HUES48 (cell line): ENCODE data around the gene NCKAP5.
A peak's percentile ranks its signal among the peaks of the same experiment; 100 is the strongest.

Source experiments
- H3K27ac ChIP-seq: one replicate; pipeline ENCODE4 v1.7.0; 2013; ENCODE audit warnings: low read depth, low read length, inconsistent platforms
- H3K27me3 ChIP-seq: 2 replicates; pipeline ENCODE4 v1.6.1; 2013; ENCODE audit warnings: mild to moderate bottlenecking, low read length; ENCODE audit not compliant: control insufficient read depth, insufficient read depth
- H3K36me3 ChIP-seq: 2 replicates; pipeline ENCODE4 v1.6.1; 2013; ENCODE audit warnings: low read length; ENCODE audit not compliant: control insufficient read depth, insufficient read depth
- H3K4me1 ChIP-seq: 2 replicates; pipeline ENCODE4 v1.6.1; 2013; ENCODE audit warnings: mild to moderate bottlenecking, low read length; ENCODE audit not compliant: control insufficient read depth, insufficient read depth
- H3K4me3 ChIP-seq: 2 replicates; pipeline ENCODE4 v1.5.1; 2013; ENCODE audit warnings: mild to moderate bottlenecking, low read depth, low read length
- H3K9ac ChIP-seq: 2 replicates; pipeline ENCODE4 v1.6.1; 2013; ENCODE audit warnings: mild to moderate bottlenecking, low read depth, low read length, moderate library complexity
- H3K9me3 ChIP-seq: 2 replicates; pipeline ENCODE4 v1.6.1; 2013; ENCODE audit warnings: low read length; ENCODE audit not compliant: control insufficient read depth, insufficient read depth

The NCKAP5 gene

DNA sequence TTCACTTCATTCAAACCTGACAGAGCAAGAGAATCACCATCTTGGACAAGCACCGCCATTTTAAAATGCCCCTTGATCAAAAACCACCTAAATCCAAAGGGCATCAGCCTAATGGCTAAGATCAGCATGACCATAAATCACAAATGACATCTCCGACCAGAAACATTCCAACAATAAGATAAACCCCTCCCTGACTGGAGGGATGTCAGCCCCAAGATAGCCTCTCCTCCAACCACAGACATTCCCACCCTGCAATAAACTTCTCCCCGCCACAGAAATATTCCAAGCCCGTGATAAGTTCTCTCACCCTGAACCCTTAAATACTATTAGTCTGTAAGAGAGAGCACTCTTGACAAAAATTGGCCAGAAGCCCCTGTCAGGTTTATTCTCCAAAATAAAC, 876.7 kb downstream of the NCKAP5 start:
- Histone ChIP-seq H3K36me3 (no peaks in the 10 kb centered on the region), H3K4me3 (no peak overlapping the region), H3K4me1 (no peaks in the 10 kb centered on the region), H3K27me3 (no peaks in the 10 kb centered on the region), H3K9ac (no peak overlapping the region), H3K9me3 (no peaks in the 10 kb centered on the region), H3K27ac (no peak overlapping the region)

DNA sequence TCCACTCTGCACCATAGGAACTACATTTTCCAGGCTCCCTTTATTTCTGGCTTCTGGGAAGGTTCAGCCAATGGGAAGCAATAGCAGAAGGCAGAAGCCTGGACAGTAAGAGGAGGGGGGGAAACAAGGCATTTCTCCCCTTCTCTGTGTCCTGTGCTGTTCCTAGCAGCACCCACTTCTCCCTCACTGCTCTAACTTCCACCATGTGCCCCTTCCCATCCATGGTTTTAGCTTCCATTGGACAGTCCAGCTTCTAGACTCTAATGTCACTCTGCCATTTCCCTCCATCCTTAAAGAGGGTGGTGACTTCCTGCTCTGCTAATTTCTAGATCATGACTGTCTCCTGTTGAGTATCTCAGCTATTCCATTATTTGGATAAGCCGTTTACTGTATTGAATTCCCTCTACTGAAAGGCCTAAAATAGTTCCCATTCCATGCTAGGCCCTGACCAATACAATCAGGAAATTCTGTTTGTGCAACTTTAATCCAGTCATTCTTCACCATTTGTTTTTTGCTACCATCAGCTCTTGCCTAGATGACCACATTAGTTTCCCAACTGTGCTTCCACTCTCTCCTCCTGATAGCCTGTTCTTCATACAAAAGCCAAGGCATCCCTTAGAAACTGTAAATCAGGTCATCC, 877.5 kb downstream of the NCKAP5 start:
- Histone ChIP-seq H3K27ac (no peak overlapping the region), H3K9me3 (no peaks in the 10 kb centered on the region), H3K36me3 (no peaks in the 10 kb centered on the region), H3K27me3 (no peaks in the 10 kb centered on the region), H3K4me3 (no peak overlapping the region), H3K4me1 (no peaks in the 10 kb centered on the region), H3K9ac (no peak overlapping the region)

DNA sequence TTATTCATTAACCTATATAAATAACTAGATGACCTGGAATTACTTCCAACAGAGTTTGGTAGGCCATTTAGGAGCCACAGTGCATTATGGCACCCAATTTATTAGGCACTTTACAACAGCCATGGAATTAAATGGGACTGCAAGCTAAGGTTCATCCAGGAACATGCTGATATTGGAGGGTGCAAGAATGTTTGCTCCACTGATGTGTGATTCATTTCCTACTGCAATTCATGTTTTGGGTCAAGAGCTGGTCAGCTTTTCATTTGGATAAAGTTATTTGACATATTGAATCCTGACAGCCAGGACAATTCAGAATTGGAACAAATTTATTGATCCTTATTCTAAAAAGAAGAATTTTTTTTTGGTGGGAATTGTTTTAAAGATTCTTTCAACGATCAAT, 886.5 kb downstream of the NCKAP5 start:
- H3K4me1 ChIP-seq = no peaks in the 10 kb centered on the region
- H3K27me3 ChIP-seq = no peaks in the 10 kb centered on the region
- H3K36me3 ChIP-seq = no peaks in the 10 kb centered on the region
- H3K9ac ChIP-seq = no peak overlapping the region
- no peak overlapping the region for H3K4me3 ChIP-seq
- no peaks in the 10 kb centered on the region for H3K9me3 ChIP-seq
- H3K27ac ChIP-seq = no peak overlapping the region

DNA sequence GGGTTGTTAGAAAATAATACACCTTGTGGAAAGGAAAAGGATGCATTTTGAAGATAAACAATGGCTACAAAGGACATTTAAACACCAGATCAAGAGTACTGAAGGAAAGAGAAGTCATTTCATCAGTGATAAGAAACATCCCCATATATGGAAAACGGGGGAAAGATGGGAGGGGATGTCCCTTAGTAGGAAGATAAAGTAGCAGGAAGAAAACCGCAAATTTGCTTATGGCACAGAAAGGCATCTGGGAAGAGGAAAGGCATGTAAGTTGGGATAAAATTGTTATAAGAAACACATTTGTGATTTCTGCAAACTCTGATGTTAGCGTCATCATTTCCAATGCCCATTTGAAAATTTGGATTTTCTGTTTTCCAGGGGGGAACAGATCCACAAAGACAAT, 887.7 kb downstream of the NCKAP5 start:
- Histone ChIP-seq H3K4me1 (no peaks in the 10 kb centered on the region), H3K9ac (no peak overlapping the region)

DNA sequence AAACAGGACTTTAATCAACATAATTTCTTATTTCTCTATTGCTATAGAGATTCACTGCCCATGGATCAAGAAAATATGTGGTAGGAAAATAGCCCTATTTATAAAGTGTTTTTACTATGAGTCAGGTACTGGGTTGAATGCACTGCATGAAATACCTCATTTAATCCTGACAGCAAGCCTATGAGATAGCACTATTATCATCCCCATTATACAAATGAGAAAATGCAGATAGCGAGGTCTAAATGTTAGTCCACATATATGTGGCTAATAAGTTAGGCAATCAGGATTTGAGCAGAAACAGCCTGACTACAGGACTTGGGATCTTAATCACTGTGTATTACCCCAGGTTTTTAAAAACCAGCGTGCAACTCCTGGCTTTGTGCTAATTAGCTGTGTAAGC, 889.8 kb downstream of the NCKAP5 start:
- Histone ChIP-seq H3K4me1 (no peaks in the 10 kb centered on the region), H3K9me3 (no peaks in the 10 kb centered on the region), H3K27me3 (peaks cover under 1% of the 10 kb centered on the region; the same call in 1 of the 2 replicates), H3K27ac (no peak overlapping the region), H3K4me3 (no peak overlapping the region), H3K36me3 (no peaks in the 10 kb centered on the region), H3K9ac (no peak overlapping the region)

More for the DNA sequence above, 887.7 kb downstream of the NCKAP5 start:
- Histone ChIP-seq H3K36me3 (no peaks in the 10 kb centered on the region), H3K4me3 (no peak overlapping the region), H3K9me3 (no peaks in the 10 kb centered on the region), H3K27me3 (no peaks in the 10 kb centered on the region), H3K27ac (no peak overlapping the region)

DNA sequence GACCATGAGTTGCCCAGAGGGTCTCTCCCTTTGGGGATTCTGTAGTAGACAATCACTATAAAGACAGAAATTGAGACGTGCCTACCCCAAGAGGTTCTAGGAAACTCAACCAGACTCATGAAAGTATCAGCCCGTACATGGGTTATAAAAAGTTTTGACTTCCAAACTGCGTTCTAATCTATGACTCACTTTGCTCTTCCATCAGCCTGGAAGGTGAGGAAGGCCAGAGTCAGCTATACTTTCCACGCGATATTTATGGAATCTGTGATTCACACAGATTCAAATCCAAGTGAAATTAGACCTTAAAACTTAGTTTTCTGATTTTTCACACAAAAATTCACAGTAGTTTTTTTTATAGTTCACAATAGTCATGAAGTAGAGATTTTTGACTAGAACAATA, 890.6 kb downstream of the NCKAP5 start:
- no peaks in the 10 kb centered on the region for H3K36me3 ChIP-seq
- 0 out of 2 replicates have a peak, but pooled peaks cover 5% of the 10 kb centered on the region for H3K4me1 ChIP-seq
- peaks cover 8% of the 10 kb centered on the region for H3K27me3 ChIP-seq
- no peaks in the 10 kb centered on the region for H3K9me3 ChIP-seq
- H3K4me3 ChIP-seq = no peak overlapping the region
- no peak overlapping the region for H3K9ac ChIP-seq
- no peak overlapping the region for H3K27ac ChIP-seq

DNA sequence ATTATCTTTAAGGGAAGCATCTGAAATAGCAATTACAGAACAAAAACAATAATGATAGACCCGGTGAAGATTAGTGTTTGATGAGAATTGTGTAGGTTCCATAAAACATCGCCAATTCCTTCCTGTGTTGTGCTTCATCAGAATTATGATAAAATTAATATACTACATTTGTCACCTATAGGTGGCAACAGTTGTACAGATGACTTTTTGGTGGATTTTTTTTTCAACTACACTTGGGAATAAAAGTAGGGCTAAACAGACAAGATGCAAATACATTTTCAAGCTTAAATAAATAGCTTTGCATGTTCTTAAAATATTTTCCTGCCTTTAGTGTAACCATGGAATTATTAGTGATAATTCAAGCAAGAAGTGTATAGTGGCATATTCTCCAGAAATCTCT, 891.3 kb downstream of the NCKAP5 start:
- no peak overlapping the region for H3K4me3 ChIP-seq
- no peak overlapping the region for H3K27ac ChIP-seq
- no peaks in the 10 kb centered on the region for H3K36me3 ChIP-seq

DNA sequence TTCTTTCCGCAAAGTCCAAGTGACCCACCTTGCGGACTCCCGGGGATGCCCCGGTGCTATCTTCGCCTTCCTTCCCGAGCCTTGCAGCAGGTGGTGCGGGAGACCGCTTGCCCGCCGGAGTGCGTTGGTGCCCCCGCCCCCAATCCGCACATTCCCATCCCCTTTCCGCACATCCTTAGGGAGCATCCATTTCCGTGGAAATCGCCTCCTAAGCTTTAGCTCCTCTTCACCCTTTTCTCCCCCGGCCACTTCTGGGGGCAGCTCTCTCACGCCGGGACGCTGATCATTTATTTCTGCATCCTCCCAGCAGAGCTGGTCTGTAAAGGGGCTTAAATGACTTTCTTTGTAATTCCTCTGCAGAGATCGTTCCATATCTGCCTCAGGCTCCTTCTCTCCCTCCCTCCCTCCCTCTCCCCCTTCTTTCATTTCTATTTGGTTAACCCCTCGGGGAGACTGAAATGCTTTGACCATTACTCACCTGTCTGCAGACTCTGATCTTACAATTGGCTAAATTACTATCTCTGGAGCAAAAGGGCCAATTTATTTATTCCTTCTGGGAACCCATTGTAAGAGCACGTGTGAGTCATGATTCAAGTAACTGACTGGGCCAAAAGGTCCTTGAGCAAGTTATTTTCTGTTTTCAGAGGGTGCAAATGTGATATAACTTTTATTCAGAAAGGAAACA, 897.0 kb downstream of the NCKAP5 start:
- Histone ChIP-seq H3K9ac (no peak overlapping the region), H3K9me3 (no peaks in the 10 kb centered on the region), H3K27me3 (peaks cover 65% of the 10 kb centered on the region), H3K27ac (peak overlapping the region; percentile 42), H3K4me1 (peaks cover 20% of the 10 kb centered on the region), H3K36me3 (no peaks in the 10 kb centered on the region), H3K4me3 (peak overlapping the region; percentile 60)

More for the DNA sequence above, 891.3 kb downstream of the NCKAP5 start:
- H3K9ac ChIP-seq = no peak overlapping the region
- peaks cover 15% of the 10 kb centered on the region for H3K27me3 ChIP-seq
- peaks cover 12% of the 10 kb centered on the region; the same call in 1 of the 2 replicates for H3K4me1 ChIP-seq
- H3K9me3 ChIP-seq = no peaks in the 10 kb centered on the region

DNA sequence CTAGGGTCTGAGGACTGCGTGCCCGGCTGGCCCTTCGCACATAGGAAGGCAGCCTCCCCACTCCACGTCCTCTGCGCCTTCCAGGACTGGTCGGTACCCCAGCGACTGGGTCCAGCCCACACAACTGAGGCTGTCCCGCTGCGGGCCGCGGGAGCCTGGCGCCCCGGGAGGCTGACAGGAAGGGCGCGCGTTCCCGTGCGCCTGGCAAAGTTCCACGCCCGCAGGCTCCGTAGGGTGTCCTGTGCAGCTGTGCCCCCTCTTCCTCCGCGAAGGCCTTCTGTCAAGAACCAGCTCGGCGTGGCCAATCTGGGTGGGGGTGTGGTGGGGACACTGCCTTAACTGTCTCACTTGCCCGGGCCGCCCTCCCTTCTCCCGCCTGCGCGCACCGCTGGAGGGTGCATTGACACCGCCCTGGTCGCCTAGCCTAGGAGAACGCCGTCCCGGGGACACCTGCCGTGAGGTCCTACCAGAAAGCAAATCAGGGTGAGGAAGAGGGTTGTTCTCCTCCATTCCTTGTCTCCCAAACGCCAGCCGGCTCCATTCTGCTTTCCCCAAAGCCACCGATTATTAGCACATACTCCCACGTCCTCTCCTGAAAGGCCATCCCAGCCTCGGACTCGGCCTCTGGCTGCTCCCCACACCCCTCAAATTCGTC, 897.6 kb downstream of the NCKAP5 start:
- Histone ChIP-seq H3K36me3 (no peaks in the 10 kb centered on the region), H3K4me1 (peaks cover 20% of the 10 kb centered on the region), H3K9me3 (no peaks in the 10 kb centered on the region), H3K27ac (peak overlapping the region; percentile 42), H3K27me3 (peaks cover 68% of the 10 kb centered on the region), H3K4me3 (peak overlapping the region; percentile 60), H3K9ac (no peak overlapping the region)

DNA sequence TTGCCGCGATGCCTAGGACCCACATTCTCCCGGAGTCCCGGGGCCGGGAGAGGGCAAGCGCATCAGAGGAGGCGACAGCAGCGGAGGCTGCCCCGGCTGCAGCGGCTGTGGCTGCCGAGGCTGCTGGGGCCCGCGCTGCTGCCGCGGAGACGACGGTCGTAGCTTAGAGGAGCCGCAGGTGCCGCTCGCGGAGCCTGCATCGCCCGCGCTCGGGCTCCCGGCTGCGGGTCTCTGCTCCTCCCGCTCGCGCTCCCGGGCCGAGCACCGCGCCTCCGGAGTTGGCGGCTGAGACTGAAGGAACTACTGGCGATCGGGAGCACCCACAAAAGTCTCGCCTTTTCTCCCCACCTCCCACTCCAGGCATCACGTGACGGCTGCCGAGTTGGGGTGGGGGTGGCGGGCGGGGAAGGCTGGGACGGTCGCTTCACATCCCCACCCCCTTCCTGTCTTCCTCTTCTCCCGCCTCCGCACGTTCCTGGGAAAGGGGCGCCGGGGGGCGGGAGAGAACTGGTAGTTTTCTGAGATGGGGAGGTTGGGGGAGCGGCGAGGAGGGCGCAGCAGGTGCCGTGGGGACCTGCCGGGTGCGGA, 898.3 kb downstream of the NCKAP5 start, which contains the start of gene LYPD1:
Gene LYPD1, minus strand, starts transcription at position 298 of the 588 bp plus-strand sequence. Its CDS starts 273 bp downstream, at position 25.
- peaks cover 68% of the 10 kb centered on the region for H3K27me3 ChIP-seq
- no peak within 1 kb of the TSS for H3K9ac ChIP-seq

More for the DNA sequence above, 898.3 kb downstream of the NCKAP5 start, which contains the start of gene LYPD1:
- H3K9me3 ChIP-seq = no peaks in the 10 kb centered on the region
- no peaks in the 10 kb centered on the region for H3K36me3 ChIP-seq
- H3K4me1 ChIP-seq = peaks cover 20% of the 10 kb centered on the region
- peak within 1 kb of the TSS; percentile 42 for H3K27ac ChIP-seq
- H3K4me3 ChIP-seq = peak within 1 kb of the TSS; percentile 60
